IPS-NIHi7 (cell line): ENCODE results near the gene ZNF783.
A peak's percentile ranks its signal among the peaks of the same experiment; 100 is the strongest.
"Not testable (repeated sequence)": the region's sequence is repeated elsewhere in the genome, so short reads cannot be mapped to it uniquely, and the experiment has no call there.

Experiments used
- DNase-seq: peaks from one replicate; pipeline ENCODE4 v3.0.0; 2012; ENCODE audit warnings: mixed read lengths; ENCODE audit errors: extremely low spot score

The ZNF783 gene

DNA sequence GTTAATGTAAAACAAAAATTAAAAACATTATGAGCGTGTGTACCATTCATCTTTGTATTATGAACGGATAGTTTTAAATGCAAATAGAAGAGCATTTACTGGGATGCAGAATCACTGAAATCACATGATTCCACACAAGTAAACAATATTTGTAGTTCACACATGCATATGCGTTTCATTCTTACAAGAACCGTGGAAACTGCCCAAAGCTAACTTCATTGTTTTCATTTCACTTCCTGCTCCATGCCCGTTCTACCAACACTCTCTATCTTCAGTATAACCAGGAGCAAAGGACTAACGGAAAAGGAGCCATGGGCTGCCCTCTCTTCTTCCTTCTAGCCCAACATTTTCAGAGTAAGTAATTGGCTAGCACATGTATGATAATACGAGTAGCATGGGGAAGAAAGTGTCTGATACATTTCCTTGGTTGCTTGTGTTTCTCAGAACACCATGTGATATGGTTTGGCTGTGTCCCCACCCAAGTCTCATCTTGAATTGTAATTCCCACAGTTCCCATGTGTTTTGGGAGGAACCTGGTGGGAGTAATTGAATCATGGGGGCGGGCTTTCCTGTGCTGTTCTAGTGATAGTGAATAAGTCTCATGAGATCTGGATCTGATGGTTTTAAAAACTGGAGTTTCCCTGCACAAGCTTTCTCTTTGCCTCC lies 38.8 kb downstream of the ZNF783 start:
- DNase-seq, result no peak

- no peak for DNase-seq
Observed at GRCh38 chr7:149302222-149302621, 40.2 kb downstream of the ZNF783 start.

- DNase-seq, result no peak
Observed at GRCh38 chr7:149302865-149303264, 40.9 kb downstream of the ZNF783 start.

GRCh38 chr7:149304006-149304405 lies 42.0 kb downstream of the ZNF783 start:
- no peak for DNase-seq

DNA sequence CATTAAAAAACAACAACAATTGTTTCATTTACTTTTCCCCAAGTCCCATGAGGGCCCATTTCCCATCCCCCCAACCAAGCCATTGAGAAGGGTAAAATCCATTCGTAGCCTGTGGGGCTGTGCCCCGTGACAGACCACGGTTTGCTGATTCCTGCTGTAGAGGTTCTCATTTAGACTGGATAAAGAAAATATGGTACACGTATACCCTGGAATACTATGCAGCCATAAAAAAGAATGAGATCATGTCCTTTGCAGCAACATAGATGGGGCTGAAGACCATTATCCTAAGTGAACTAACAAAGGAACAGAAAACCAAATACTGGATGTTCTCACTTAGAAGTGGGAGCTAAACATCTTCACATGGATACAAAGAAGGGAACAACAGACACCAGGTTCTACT lies 44.9 kb downstream of the ZNF783 start:
- no peak for DNase-seq

DNA sequence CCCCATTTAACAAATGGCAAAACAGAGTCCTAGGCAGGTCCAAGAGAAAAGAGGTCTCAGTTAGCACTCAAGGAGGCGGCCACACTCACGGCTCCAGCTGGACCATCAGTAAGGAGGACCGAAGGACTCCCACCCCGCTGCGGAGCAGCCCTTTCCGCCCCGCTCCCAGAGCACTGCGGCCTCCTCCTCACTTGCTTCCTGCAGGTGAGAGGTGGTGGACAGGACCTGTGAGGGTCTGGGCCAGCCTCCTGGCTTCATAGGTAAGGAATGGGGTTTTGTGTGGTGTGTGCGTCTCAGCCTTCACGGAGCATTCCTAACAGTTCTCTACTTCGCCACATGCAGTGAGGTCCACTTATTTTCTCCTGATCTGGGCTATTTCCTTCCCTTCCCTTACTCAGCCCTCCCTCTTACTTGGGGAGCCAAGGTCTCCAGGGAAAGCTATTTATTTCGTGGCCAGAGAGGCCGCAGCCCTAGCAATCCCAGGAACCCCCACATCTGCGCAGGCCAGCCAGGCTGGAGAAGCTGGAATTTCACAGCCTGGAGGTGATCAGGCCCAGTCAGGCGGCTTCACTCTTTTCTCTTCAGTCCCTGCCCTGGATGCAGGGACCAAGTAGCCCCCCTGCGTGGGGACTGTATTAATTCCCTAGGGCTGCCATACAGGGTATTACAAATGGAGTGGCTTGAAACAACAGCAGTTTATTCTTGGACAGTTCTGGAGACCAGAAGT lies 45.9 kb downstream of the ZNF783 start:
- no peak for DNase-seq

GRCh38 chr7:149310113-149310836 lies 48.3 kb downstream of the ZNF783 start:
- peak; percentile 66 for DNase-seq

DNA sequence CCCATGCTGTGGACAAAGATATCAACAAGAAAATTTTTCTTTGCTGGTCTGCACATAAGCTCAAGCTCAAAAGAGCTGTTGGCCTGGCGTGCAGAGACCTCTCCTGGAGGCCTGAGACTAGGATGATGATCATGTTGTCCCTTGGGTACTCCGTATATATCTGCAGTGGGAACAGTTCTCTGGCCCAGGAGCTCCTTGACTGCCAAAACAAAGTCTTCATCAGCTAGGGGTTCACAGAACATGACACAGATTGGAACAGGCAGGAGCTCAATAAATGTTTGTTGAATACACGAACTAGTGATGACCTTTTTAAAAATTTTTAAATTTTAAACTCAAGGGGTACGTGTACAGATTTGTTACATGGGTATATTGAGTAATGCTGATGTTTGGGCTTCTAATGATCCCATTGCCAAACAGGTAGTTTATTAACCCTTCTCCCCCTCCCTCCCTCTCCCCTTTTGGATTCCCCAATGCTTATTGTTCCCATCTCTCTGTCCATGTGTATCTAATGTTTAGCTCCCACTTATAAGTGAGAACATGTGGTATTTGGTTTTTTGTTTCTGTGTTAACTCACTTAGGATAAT lies 49.1 kb downstream of the ZNF783 start:
- no peak for DNase-seq

- DNase-seq, result no peak
Observed at GRCh38 chr7:149313981-149314380, 52.0 kb downstream of the ZNF783 start.

DNA sequence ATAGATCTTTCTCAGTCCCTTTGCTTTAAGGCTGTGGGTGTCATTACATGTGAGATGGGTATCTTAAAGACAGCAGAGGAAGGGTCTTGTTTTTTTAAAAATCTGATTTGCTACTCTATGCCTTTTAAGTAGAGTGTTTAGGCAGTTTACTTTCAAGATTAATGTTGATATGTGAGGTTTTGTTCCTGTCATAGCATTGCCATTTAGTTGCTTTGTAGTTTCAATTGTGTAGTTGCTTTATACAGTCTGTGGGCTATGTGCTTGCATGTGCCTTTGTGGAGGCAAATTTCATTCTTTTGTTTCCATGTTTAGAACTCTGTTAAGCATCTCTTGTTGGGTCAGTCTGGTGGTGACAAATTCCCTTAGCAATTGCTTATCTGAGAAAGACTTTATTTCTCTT lies 54.6 kb downstream of the ZNF783 start:
- DNase-seq, result no peak

DNA sequence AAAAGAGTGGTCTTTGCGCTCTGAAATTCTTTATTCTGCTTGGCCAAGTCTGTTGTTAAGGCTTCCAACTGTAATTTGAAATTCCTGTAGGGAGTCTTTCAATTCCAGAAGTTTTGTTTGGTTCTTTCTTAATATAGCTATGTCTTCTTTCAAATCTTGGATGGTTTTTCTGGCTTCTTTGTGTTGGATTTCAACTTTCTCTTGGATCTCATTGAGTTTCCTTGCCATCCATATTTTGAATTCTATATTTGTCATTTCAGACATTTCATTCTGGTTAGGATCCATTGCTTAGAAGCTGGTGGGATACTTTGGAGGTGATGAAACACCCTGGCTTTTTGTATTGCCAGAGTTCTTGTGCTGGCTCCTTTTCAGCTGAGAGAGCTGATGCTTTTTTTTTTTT lies 55.5 kb downstream of the ZNF783 start:
- no peak for DNase-seq

- DNase-seq, result peak; percentile 76
Observed at GRCh38 chr7:149317986-149318672, 56.1 kb downstream of the ZNF783 start.

- no peak for DNase-seq
Observed at GRCh38 chr7:149319376-149319775, 57.4 kb downstream of the ZNF783 start.

GRCh38 chr7:149320313-149321124 lies 58.5 kb downstream of the ZNF783 start:
- DNase-seq, result no peak

GRCh38 chr7:149321125-149321905 lies 59.3 kb downstream of the ZNF783 start:
- DNase-seq, result not testable (repeated sequence)

GRCh38 chr7:149321978-149322541 lies 60.1 kb downstream of the ZNF783 start:
- DNase-seq, result no peak

DNA sequence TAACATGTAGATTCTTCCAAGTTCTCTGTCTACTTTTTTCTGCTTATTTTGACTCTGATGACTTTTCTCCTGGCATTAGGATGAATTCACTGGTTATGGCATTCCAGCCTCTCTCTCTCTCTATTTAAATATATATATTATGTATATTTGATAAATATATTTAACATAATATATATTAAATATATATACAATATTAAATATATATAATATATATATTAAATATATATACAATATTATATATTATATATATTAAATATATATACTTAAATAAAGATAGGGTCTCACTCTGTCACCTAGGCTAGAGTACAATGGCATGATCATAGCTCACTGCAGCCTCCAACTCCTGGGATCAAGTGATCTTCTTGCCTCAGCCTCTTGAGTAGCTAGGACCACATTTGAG lies 60.7 kb downstream of the ZNF783 start:
- DNase-seq, result no peak

DNA sequence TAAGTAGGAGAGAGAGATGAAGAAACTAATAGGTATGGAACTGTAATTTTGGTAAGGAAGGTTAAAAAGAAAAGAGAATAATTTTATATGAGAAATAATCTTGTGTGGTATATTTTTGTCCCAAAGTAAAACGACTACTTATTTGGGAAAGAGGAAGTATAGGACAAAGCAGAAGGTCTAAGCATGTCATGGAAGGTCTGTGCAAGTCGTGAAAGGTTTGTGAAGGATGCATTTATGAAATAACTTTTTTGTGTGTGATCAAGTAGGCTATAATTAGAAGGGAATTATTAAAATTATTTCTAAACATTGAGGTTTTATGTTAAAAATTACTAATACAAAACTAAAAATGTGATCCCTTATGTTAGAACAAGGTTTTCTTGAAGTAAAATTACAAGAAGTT lies 63.3 kb downstream of the ZNF783 start:
- no peak for DNase-seq

- DNase-seq, result no peak
Observed at GRCh38 chr7:149329265-149329664, 67.3 kb downstream of the ZNF783 start.
